ENCODE measurements around the gene ATIC. TPM values are rescaled to one million over a fixed set of nuclear protein-coding genes. Genes with fewer than 3 reads are reported as not detected.

ATIC gene
- total RNA-seq, 1 experiment from 2014 or later = 285 TPM

DNA sequence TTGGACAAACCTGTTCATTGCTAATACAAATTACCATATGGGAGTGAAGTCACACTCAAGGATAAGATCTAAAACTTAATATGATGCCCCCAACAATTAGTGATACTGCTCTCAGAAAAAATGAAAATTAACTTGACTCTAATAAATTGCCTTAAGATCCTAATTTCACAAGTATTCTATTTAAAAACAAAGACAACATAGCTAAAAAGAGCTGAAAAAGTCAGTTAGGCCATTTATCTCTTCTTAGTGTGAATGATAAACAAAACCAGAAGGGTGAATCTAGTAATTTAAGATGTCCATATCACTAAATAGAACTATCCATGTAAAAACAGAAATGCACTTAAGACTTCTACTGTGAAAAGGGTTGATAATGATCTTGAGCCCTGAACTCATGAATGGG lies 70.6 kb downstream of the ATIC start:
- ATAC-seq = no peak
- H3K27ac Mint-ChIP-seq = no peak overlapping the region
- no peaks in the 10 kb centered on the region; the same call in 1 of the 2 replicates for H3K9me3 Mint-ChIP-seq
- no peaks in the 10 kb centered on the region for H3K27me3 Mint-ChIP-seq (ENCODE audit: low read depth)
- ChIA-PET CTCF (no interaction called here), POLR2A (no interaction called here)
- no peak for TF ChIP-seq SP1 (CRISPR knock-in tag; conservative IDR thresholded peaks at IDR 0.05)
- TF ChIP-seq KAT7 (CRISPR knock-in tag; IDR thresholded peaks at IDR 0.05; ENCODE audit: borderline replicate concordance) = no peak
- TF ChIP-seq ZBTB21 (CRISPR knock-in tag; IDR thresholded peaks at IDR 0.05; ENCODE audit: borderline replicate concordance) = no peak
- TF ChIP-seq JAZF1 (CRISPR knock-in tag; IDR thresholded peaks at IDR 0.05) = no peak
- TF ChIP-seq, protein P1, sequence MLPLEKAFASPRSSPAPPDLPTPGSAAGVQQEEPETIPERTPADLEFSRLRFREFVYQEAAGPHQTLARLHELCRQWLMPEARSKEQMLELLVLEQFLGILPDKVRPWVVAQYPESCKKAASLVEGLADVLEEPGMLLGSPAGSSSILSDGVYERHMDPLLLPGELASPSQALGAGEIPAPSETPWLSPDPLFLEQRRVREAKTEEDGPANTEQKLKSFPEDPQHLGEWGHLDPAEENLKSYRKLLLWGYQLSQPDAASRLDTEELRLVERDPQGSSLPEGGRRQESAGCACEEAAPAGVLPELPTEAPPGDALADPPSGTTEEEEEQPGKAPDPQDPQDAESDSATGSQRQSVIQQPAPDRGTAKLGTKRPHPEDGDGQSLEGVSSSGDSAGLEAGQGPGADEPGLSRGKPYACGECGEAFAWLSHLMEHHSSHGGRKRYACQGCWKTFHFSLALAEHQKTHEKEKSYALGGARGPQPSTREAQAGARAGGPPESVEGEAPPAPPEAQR (CRISPR knock-in tag; IDR thresholded peaks at IDR 0.05) = no peak
- TF ChIP-seq, protein P2, sequence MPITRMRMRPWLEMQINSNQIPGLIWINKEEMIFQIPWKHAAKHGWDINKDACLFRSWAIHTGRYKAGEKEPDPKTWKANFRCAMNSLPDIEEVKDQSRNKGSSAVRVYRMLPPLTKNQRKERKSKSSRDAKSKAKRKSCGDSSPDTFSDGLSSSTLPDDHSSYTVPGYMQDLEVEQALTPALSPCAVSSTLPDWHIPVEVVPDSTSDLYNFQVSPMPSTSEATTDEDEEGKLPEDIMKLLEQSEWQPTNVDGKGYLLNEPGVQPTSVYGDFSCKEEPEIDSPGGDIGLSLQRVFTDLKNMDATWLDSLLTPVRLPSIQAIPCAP (CRISPR knock-in tag; IDR thresholded peaks at IDR 0.05) = no peak
- TF ChIP-seq SMAD4 (CRISPR knock-in tag; IDR thresholded peaks at IDR 0.05) = no peak
- no peak for TF ChIP-seq IRF2 (CRISPR knock-in tag; IDR thresholded peaks at IDR 0.05; ENCODE audit: borderline replicate concordance, low read depth)
- H3K4me1 Mint-ChIP-seq = peaks cover 6% of the 10 kb centered on the region; the same call in 1 of the 2 replicates
- H3K36me3 Mint-ChIP-seq = peaks cover 59% of the 10 kb centered on the region
- DNase-seq (ENCODE audit: low spot score) = no peak
- H3K4me3 Mint-ChIP-seq = no peak overlapping the region

DNA sequence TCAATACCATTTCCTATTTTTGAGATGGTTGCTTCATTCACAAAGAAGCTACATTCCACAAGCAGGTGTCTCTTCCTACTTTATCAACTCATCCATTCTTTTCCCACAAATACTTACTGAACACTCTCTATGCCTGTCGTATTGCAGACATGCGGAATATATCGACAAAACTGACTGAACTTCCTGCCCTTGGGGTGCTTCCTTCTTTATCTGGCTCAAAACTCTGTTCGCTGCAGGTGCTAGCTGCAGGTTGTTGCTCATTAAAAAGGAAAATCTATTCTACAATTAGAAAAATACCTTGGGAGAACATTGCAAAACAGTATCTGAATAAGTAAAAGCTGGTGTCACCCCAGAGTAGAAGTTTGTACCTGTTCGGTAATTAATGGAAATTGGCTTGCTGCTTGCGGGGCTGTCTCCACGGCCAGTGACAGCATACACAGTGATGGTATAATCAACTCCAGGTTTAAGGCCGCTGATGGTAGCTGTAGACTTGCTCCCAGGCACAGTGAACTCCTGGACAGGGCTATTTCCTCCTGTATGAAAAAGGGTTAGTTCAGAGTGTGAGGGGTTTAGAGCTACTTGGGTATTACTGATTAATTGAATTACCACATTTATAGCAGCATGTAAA lies 71.9 kb downstream of the ATIC start:
- Mint-ChIP-seq H3K36me3 (peaks cover 57% of the 10 kb centered on the region), H3K4me1 (peaks cover 17% of the 10 kb centered on the region), H3K27me3 (ENCODE audit: low read depth) (no peaks in the 10 kb centered on the region), H3K27ac (no peak overlapping the region), H3K9me3 (no peaks in the 10 kb centered on the region; the same call in 1 of the 2 replicates), H3K4me3 (no peak overlapping the region)
- DNase-seq (ENCODE audit: low spot score) (no peak), ATAC-seq (no peak)
- CTCF ChIA-PET = no interaction called here
- POLR2A ChIA-PET = interaction anchor here (1.0 kb wide), 1 partner anchor 445 kb away, joined by 3 read pairs; no protein-coding TSS in a partner anchor
- TF ChIP-seq, protein P3, sequence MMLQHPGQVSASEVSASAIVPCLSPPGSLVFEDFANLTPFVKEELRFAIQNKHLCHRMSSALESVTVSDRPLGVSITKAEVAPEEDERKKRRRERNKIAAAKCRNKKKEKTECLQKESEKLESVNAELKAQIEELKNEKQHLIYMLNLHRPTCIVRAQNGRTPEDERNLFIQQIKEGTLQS (CRISPR knock-in tag; conservative IDR thresholded peaks at IDR 0.05) = no peak
- TF ChIP-seq, protein P4, sequence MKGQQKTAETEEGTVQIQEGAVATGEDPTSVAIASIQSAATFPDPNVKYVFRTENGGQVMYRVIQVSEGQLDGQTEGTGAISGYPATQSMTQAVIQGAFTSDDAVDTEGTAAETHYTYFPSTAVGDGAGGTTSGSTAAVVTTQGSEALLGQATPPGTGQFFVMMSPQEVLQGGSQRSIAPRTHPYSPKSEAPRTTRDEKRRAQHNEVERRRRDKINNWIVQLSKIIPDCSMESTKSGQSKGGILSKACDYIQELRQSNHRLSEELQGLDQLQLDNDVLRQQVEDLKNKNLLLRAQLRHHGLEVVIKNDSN (CRISPR knock-in tag; IDR thresholded peaks at IDR 0.05) = no peak
- no peak for TF ChIP-seq ZNF121 (CRISPR knock-in tag; IDR thresholded peaks at IDR 0.05)
- TF ChIP-seq, protein P5, sequence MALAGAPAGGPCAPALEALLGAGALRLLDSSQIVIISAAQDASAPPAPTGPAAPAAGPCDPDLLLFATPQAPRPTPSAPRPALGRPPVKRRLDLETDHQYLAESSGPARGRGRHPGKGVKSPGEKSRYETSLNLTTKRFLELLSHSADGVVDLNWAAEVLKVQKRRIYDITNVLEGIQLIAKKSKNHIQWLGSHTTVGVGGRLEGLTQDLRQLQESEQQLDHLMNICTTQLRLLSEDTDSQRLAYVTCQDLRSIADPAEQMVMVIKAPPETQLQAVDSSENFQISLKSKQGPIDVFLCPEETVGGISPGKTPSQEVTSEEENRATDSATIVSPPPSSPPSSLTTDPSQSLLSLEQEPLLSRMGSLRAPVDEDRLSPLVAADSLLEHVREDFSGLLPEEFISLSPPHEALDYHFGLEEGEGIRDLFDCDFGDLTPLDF (CRISPR knock-in tag; IDR thresholded peaks at IDR 0.05) = no peak
- no peak for TF ChIP-seq ZBTB21 (CRISPR knock-in tag; IDR thresholded peaks at IDR 0.05; ENCODE audit: borderline replicate concordance)
- no peak for TF ChIP-seq FOXK1 (CRISPR knock-in tag; IDR thresholded peaks at IDR 0.05)
- no peak for TF ChIP-seq ATF1 (CRISPR knock-in tag; IDR thresholded peaks at IDR 0.05)
- TF ChIP-seq, protein P6, sequence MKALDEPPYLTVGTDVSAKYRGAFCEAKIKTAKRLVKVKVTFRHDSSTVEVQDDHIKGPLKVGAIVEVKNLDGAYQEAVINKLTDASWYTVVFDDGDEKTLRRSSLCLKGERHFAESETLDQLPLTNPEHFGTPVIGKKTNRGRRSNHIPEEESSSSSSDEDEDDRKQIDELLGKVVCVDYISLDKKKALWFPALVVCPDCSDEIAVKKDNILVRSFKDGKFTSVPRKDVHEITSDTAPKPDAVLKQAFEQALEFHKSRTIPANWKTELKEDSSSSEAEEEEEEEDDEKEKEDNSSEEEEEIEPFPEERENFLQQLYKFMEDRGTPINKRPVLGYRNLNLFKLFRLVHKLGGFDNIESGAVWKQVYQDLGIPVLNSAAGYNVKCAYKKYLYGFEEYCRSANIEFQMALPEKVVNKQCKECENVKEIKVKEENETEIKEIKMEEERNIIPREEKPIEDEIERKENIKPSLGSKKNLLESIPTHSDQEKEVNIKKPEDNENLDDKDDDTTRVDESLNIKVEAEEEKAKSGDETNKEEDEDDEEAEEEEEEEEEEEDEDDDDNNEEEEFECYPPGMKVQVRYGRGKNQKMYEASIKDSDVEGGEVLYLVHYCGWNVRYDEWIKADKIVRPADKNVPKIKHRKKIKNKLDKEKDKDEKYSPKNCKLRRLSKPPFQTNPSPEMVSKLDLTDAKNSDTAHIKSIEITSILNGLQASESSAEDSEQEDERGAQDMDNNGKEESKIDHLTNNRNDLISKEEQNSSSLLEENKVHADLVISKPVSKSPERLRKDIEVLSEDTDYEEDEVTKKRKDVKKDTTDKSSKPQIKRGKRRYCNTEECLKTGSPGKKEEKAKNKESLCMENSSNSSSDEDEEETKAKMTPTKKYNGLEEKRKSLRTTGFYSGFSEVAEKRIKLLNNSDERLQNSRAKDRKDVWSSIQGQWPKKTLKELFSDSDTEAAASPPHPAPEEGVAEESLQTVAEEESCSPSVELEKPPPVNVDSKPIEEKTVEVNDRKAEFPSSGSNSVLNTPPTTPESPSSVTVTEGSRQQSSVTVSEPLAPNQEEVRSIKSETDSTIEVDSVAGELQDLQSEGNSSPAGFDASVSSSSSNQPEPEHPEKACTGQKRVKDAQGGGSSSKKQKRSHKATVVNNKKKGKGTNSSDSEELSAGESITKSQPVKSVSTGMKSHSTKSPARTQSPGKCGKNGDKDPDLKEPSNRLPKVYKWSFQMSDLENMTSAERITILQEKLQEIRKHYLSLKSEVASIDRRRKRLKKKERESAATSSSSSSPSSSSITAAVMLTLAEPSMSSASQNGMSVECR (CRISPR knock-in tag; IDR thresholded peaks at IDR 0.05; ENCODE audit: borderline replicate concordance) = no peak
- TF ChIP-seq, protein P7, sequence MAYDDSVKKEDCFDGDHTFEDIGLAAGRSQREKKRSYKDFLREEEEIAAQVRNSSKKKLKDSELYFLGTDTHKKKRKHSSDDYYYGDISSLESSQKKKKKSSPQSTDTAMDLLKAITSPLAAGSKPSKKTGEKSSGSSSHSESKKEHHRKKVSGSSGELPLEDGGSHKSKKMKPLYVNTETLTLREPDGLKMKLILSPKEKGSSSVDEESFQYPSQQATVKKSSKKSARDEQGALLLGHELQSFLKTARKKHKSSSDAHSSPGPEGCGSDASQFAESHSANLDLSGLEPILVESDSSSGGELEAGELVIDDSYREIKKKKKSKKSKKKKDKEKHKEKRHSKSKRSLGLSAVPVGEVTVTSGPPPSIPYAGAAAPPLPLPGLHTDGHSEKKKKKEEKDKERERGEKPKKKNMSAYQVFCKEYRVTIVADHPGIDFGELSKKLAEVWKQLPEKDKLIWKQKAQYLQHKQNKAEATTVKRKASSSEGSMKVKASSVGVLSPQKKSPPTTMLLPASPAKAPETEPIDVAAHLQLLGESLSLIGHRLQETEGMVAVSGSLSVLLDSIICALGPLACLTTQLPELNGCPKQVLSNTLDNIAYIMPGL (CRISPR knock-in tag; IDR thresholded peaks at IDR 0.05) = no peak
- TF ChIP-seq, protein P8, sequence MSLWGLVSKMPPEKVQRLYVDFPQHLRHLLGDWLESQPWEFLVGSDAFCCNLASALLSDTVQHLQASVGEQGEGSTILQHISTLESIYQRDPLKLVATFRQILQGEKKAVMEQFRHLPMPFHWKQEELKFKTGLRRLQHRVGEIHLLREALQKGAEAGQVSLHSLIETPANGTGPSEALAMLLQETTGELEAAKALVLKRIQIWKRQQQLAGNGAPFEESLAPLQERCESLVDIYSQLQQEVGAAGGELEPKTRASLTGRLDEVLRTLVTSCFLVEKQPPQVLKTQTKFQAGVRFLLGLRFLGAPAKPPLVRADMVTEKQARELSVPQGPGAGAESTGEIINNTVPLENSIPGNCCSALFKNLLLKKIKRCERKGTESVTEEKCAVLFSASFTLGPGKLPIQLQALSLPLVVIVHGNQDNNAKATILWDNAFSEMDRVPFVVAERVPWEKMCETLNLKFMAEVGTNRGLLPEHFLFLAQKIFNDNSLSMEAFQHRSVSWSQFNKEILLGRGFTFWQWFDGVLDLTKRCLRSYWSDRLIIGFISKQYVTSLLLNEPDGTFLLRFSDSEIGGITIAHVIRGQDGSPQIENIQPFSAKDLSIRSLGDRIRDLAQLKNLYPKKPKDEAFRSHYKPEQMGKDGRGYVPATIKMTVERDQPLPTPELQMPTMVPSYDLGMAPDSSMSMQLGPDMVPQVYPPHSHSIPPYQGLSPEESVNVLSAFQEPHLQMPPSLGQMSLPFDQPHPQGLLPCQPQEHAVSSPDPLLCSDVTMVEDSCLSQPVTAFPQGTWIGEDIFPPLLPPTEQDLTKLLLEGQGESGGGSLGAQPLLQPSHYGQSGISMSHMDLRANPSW (CRISPR knock-in tag; conservative IDR thresholded peaks at IDR 0.05; ENCODE audit: low read depth) = no peak
- TF ChIP-seq, protein P9, sequence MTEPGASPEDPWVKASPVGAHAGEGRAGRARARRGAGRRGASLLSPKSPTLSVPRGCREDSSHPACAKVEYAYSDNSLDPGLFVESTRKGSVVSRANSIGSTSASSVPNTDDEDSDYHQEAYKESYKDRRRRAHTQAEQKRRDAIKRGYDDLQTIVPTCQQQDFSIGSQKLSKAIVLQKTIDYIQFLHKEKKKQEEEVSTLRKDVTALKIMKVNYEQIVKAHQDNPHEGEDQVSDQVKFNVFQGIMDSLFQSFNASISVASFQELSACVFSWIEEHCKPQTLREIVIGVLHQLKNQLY (CRISPR knock-in tag; IDR thresholded peaks at IDR 0.05) = no peak
- no peak for TF ChIP-seq NR3C1 (CRISPR knock-in tag; conservative IDR thresholded peaks at IDR 0.05; ENCODE audit: low read depth)
- no peak for TF ChIP-seq SMAD4 (CRISPR knock-in tag; IDR thresholded peaks at IDR 0.05)
- TF ChIP-seq CBFB (CRISPR knock-in tag; IDR thresholded peaks at IDR 0.05; ENCODE audit: low read depth) = no peak
